Measurements from ENCODE around the gene CYP26A1. TPM values are rescaled to one million over a fixed set of nuclear protein-coding genes. Genes with fewer than 3 reads are reported as not detected.
"Not testable (repeated sequence)": the region's sequence is repeated elsewhere in the genome, so short reads cannot be mapped to it uniquely, and the experiment has no call there.

CYP26A1 gene
- total and polyA plus RNA-seq, 9 donors: 0.22 TPM; not detected in 8

DNA sequence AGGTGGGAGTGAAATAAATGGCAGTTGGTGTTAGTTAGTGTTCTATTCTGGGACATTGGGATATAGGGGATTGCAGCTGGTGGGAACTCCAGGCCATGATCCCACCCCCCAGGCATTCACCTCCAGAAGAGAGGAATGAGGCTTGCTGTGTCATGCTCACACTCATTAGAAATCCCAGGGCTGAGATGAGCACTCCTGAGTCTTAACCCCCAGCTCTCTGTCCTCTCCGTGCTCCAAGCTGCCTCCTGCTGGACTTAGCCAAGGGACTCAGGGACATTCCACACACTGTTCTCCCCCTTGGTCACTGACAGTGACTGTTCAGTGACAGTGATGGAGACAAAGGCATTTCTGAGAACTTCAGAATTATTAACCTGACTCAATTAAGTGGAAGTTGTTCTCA, 21.5 kb downstream of the CYP26A1 start:
- H3K36me3 ChIP-seq: no peaks in the 10 kb centered on the region
- intact Hi-C loops (cut with DNase I): no loop called here
- no peak overlapping the region for H3K27ac ChIP-seq
- TF ChIP-seq EP300 (IDR thresholded peaks at IDR 0.05): no peak
- no peak for TF ChIP-seq POLR2A (IDR thresholded peaks at IDR 0.05)
- no peak for TF ChIP-seq CTCF (IDR thresholded peaks at IDR 0.05)
- 53 to 82% (median 57%) methylated on average over 1 of the region's 1 CpG for WGBS, 3 donors
- DNase-seq: no peak
- no peak overlapping the region for H3K4me3 ChIP-seq
- no peaks in the 10 kb centered on the region for H3K9me3 ChIP-seq
- H3K4me1 ChIP-seq (ENCODE audit: insufficient read depth): no peaks in the 10 kb centered on the region
- H3K27me3 ChIP-seq: no peaks in the 10 kb centered on the region

GRCh38 chr10:93096901-93097300, 23.2 kb downstream of the CYP26A1 start:
- WGBS, 3 donors: 69 to 80% (median 78%) methylated on average over 5 of the region's 5 CpGs

GRCh38 chr10:93097386-93097785, 23.7 kb downstream of the CYP26A1 start:
- no peak overlapping the region for H3K27ac ChIP-seq
- H3K36me3 ChIP-seq: no peaks in the 10 kb centered on the region
- DNase-seq: no peak
- H3K4me3 ChIP-seq: no peak overlapping the region
- no peak for TF ChIP-seq POLR2A (IDR thresholded peaks at IDR 0.05)
- TF ChIP-seq CTCF (IDR thresholded peaks at IDR 0.05): no peak
- H3K4me1 ChIP-seq (ENCODE audit: insufficient read depth): no peaks in the 10 kb centered on the region
- no peaks in the 10 kb centered on the region for H3K27me3 ChIP-seq
- H3K9me3 ChIP-seq: no peaks in the 10 kb centered on the region
- intact Hi-C loops (cut with DNase I): no loop called here
- 62 to 68% (median 66%) methylated on average over 7 to 9 of the region's 9 CpGs for WGBS, 3 donors

More at GRCh38 chr10:93096901-93097300, 23.2 kb downstream of the CYP26A1 start:
- Histone ChIP-seq H3K27me3 (no peaks in the 10 kb centered on the region), H3K4me1 (ENCODE audit: insufficient read depth) (no peaks in the 10 kb centered on the region), H3K36me3 (no peaks in the 10 kb centered on the region), H3K9me3 (no peaks in the 10 kb centered on the region), H3K4me3 (no peak overlapping the region), H3K27ac (no peak overlapping the region)
- no peak for TF ChIP-seq EP300 (IDR thresholded peaks at IDR 0.05)
- no peak for TF ChIP-seq CTCF (IDR thresholded peaks at IDR 0.05)
- no peak for TF ChIP-seq POLR2A (IDR thresholded peaks at IDR 0.05)
- no peak for DNase-seq
- intact Hi-C loops (cut with DNase I): no loop called here

DNA sequence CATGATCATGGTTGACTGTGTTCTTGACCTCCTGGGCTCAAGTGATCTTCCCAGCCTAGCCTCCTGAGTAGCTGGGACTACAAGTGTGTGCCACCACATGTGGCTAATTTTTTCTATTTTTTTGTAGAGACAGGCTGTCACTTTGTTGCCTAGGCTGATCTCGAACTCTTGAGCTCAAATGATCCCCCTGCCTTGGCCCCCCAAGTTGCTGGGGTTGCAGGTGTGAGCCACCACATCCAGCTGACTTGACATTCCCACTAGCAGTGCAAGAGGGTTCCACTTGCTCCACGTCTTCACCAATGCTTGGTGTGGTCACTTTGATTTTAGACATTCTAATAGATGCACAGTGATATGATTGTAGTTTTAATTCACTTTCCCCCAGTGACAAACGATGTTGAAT, 25.1 kb downstream of the CYP26A1 start:
- H3K9me3 ChIP-seq: no peaks in the 10 kb centered on the region
- no peak overlapping the region for H3K4me3 ChIP-seq
- no peaks in the 10 kb centered on the region for H3K4me1 ChIP-seq (ENCODE audit: insufficient read depth)
- no peaks in the 10 kb centered on the region for H3K36me3 ChIP-seq
- no peak overlapping the region for H3K27ac ChIP-seq
- TF ChIP-seq POLR2A (IDR thresholded peaks at IDR 0.05): no peak
- no peak for TF ChIP-seq CTCF (IDR thresholded peaks at IDR 0.05)
- TF ChIP-seq EP300 (IDR thresholded peaks at IDR 0.05): no peak
- no peak for DNase-seq
- intact Hi-C loops (cut with DNase I): no loop called here
- 87 to 91% (median 88%) methylated on average over 3 of the region's 3 CpGs for WGBS, 3 donors
- H3K27me3 ChIP-seq: no peaks in the 10 kb centered on the region

DNA sequence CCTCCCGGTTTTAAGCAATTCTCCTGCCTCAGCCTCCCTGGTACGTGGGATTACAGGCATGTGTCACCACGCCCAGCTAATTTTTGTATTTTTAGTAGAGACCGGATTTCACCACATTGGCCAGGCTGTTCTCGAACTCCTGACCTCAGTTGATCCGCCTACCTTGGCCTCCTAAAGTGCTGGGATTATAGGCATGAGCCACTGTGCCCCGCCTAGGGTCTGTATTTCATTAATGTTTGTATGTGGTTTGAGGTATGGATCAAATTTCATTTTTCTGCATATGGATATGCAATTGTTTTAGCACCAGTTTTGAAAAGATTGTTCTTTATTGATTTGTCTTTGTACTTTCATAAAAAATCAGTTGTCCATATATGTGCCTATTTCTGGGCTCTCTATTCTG, 26.0 kb downstream of the CYP26A1 start:
- no peaks in the 10 kb centered on the region for H3K9me3 ChIP-seq
- H3K4me3 ChIP-seq: no peak overlapping the region
- H3K27ac ChIP-seq: no peak overlapping the region
- H3K36me3 ChIP-seq: no peaks in the 10 kb centered on the region
- no peaks in the 10 kb centered on the region for H3K27me3 ChIP-seq
- no peaks in the 10 kb centered on the region for H3K4me1 ChIP-seq (ENCODE audit: insufficient read depth)
- TF ChIP-seq CTCF (IDR thresholded peaks at IDR 0.05) (no peak), EP300 (IDR thresholded peaks at IDR 0.05) (no peak), POLR2A (IDR thresholded peaks at IDR 0.05) (no peak)
- 87 to 93% (median 92%) methylated on average over 7 of the region's 7 CpGs for WGBS, 3 donors
- intact Hi-C loops (cut with DNase I): no loop called here
- DNase-seq: no peak

DNA sequence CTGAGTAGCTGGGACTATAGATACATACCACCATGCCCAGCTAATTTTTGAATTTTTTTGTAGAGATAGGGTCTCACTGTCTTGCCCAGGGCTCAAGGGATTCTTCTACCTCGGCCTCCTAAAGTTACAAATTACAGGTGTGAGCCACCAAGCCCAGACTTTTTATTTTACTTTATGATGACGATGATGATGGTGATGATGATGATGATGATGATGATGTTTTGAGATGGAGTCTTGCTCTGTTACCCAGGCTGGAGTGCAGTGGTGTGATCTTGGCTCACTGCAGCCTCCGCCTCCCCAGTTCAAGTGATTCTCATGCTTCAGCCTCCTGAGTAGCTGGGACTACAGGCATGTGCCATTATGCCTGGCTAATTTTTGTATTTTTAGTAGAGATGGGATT, 27.5 kb downstream of the CYP26A1 start:
- H3K4me3 ChIP-seq; H3K4me1 ChIP-seq (ENCODE audit: insufficient read depth); H3K9me3 ChIP-seq; H3K36me3 ChIP-seq; H3K27ac ChIP-seq; H3K27me3 ChIP-seq; DNase-seq; intact Hi-C loops (cut with DNase I): not testable (repeated sequence)
- WGBS, 3 donors: 94 to 97% (median 96%) methylated on average over 3 of the region's 3 CpGs

All from ovary (tissue), 9 donors.